HuH-7.5 (cell line): ENCODE measurements around the gene RASA3.
"Not testable (repeated sequence)": the region's sequence is repeated elsewhere in the genome, so short reads cannot be mapped to it uniquely, and the experiment has no call there.

Experiments
- DNase-seq: peaks from one replicate; pipeline ENCODE4 v3.0.0; 2011; ENCODE audit warnings: low spot score

Gene RASA3

DNA sequence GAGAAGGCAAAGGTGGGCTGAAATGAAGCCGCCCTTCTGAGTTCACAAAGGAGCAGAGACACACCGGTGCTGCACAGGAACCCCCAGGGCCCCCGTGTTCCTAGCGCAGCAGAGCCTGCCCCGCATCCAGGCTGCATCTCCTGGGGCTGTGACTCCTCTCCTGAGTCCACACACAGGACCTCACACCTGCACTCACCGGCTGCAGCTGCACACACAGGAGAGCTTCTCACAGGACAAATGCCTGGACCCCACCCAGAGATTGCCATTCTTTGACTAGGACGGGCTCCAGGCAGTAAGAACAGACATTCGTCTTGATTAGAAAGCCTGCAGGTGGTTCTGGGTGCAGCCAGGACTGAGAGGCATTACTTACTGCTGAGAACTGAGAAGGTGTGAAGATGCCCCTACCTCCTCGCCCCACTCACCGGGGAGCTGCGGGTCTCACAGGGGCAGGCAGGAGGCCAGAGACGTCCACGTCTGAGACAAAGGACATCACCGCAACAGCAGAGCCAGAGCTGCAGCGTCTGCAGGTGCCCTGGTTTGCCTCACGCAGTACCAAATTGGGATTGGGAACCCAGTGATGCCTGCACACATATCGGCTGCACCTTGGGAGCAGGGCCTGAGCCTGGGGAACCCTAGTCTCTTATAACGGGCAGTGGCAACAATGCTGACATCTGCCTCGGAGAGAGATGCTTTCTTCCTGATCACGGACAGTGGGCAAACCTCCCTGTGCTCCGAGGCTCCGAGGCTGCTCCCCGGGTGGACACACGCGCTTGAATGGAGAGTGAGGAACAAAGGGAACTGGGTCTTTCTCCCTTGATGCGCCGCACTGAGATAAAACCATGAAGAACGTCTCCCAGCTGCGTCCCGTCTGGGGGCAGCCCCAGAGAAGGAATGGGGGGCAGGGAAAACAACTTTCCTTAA is 50.4 kb downstream of the RASA3 start:
- DNase-seq = no peak

- DNase-seq = no peak
Measured at GRCh38 chr13:114080739-114081561, 51.5 kb downstream of the RASA3 start.

DNA sequence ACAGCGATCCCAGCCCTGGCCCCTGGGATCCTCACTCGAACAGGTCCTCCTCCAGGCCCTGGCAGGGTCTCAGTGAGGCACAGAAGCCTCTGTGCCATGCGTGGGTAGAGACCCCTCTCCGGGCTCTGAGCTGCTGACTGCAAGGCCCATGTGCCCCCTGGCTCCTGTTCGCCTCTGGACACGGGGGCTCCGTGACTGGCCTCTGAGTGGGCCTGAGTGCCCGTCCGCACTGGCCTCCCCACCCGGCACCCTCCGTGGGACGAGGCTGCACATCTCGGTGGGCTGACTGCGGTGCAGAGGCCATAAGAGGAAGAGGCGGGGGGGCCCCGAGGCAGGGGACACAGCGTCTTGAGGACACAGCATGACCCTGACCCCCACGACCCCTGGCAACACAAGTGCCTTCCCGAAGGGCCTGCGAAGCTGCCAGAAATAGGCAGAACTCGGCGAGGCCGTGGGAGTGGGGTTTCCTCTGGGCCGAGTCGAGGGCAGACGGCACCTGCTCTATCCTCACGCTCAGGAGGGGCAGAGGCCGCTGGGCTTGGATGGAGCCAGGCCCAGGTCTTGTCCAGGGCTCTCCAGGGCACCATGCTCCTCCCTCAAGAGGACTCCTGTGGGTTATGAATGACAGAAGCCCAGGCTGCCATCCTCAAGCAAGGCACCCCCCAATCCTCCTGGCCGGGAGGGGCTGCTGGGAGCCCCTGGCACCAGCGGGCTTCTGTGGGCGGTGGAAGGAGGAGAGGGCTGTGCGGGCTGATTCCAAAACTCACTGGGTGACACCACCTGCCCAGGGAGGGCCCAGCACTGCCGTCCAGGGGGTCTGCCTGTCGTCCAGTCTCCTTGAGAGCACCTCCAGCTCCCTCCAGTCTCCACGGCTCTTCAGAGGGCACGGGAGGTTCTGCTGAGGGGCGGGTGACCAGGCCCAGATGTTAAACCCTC is 52.6 kb downstream of the RASA3 start:
- no peak for DNase-seq

DNA sequence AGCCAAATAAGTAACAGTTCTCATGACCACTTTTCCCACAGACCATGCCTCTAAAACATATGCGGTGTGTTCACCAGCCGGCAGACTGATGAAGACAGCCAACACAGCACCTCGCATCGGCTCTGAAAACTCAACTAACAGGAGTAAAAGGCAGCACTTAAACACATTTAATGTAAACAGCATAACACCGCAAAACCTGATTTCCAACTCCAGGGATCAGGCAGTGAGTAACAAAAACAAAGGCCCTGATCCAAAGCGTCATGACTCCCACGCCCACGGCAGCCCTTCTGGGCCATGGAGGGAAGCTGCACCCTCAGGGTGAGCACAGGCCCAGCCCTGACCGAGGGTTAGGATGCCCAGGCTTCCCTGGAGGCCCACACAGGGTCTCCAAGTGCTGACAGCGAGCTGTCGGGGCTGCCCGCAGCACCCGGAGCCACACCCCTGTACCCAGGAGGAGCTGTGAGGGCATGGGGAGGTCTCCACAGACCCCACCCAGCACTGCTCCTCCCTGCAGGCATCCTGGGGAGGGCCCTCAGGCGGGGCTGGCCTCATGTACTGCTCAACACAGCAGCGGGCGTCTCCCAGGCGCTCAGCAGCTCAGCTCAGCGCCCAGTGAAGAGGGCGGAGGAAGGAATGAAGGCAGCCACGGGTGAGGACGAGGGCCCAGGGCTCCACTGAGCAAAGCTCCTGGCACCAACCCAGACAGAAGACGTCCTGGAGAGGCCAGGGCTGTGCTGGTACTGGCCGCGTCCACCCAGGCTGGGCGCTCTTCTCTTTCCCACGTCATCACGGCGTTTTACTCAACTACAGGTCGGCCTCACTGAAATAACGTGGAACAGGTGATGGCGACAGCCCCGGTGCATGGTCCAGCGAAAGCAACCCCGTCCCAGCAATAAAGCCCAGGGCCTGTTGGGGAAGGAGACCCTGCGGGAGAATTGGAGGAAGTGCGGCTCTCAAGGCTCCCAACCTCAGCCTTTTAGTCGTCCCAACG is 53.7 kb downstream of the RASA3 start:
- no peak for DNase-seq

DNA sequence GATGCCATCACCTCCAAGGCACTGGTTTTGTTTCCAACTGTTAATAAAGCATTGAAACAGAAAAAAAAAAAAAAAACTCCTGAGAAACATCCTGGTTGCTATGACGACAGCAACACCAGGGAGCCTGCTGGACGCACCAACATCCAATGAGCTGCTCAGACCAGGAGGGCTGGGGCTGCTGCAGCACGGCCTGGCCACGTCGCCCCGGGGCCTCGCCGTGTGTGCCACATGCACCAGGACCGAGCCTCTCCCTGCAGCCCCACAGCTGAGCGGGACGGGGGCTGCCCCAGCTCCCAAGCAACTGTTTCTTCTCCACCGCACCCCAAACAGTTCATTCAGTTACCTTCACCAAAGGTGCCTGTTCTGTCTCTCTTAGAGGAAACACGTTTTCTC is 54.5 kb downstream of the RASA3 start:
- DNase-seq = no peak

GRCh38 chr13:114077099-114077932 is 55.1 kb downstream of the RASA3 start:
- DNase-seq = no peak

DNA sequence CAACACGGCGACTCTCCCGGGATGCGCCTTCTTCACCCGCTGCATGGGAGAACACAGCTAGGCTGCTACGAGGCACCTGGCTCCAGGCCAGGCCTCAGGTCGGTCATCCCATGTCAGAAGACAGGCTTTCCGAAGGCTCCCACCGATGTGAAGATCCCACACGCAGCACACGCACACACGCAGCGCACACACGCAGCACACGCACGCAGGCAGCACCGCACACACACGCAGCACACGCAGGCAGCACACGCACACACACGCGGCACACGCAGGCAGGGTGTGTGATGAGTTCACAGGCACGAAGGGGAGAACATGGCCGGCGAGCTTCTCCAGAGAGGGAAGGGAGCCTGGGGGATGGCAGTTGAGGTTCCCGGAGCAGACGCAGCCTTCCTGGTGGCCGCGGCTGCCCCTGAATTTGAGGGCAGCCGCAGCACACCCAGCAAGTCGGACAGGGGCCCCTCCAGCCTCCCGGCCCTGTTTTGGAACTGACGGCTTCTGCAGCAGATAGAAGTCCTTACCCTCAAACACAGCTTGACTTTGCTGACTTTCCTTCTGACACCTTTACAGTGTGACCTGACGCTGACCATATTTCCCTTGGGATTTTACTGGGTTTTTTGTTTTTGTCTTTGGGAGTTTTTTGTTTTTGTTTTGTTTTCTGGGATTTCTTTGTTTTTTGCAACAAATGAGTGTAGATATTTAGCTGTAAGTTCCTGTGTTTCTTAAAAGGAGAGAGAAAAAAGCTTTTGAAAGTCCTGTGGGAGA is 55.9 kb downstream of the RASA3 start:
- no peak for DNase-seq

GRCh38 chr13:114075811-114076210 is 56.6 kb downstream of the RASA3 start:
- not testable (repeated sequence) for DNase-seq

DNA sequence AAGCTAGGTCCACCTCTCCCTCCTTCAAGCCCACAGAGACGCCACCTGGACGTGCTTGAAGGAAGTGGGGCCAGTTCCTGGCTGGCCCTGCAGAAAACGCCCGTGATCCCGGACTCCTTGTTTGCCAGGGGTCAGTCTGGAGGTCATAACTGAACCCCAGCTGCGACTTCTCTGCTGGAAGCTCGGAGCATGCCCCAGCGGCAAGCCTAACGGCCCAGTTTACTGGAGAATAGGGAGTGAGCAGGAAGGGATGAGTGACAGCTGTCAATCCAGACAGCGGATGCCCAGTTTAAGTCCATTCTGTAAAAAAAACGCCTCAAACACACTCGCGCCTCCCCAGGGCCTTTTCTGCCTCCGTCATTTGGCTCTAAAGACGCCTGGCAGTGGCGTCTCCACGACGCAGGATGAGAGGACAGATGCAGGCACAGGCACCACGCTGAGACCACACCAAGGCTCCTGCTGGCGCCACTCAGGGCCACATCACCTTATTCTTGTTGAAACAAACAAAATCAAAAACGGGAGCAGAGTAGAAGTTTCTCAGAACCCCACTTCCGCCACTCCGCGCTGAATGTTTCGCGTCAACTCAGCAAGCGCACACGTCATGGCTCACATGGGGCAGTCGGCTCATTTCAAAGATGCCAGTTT is 57.6 kb downstream of the RASA3 start:
- no peak for DNase-seq

DNA sequence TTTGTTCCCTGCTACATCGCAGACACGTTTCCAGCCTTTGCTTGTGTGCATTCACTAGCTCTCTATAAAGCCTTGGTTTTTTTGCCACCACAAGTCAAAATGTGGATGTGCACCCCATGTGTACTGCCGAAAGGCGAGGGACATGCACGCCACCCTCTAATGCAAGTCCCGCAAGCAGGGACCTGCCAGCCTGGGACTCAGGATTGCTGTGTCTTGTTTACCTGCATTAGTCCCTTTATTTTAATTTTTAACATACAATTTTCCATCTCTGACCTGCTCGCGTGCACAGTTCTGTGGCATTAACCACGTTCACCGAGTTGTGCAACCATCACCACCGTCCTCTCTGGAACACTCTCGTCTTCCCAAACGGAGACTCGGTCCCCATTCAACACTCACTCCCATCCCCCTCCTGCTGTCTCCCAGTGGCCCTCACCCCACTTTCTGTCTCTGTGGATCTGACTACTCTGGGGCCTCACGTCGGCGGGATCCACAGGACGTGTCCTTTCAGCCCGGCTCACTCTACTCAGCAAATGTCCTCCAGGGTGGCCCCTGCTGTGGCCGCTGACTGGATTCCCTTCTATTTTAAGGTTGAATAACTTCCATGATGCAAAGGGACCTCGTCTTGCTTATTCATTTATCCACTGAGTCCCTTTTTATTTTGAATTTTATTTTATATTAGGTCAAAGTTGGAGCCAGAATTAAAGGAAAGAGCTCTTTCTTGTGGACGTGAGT is 58.4 kb downstream of the RASA3 start:
- DNase-seq = no peak

- DNase-seq = no peak
Measured at GRCh38 chr13:114072421-114072820, 60.0 kb downstream of the RASA3 start.

DNA sequence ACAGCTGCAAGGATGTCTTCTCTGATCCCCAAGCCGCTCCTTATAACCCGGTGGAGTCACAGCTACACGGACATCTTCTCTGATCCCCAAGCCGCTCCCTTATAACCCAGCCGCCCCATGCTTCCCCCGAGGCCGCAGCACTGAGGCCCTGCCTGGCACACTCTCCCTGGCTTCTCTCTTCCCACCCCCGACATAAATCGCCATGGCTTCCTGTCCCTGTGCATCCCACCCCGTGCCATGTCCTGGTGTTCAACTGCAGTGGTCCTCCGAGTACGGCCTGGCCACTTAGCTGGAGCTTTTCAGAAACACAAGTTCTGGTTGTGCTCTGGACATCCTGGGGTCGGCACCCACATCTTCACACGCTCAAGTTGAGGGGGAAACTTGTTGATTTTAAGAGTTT is 60.4 kb downstream of the RASA3 start:
- DNase-seq = no peak

DNA sequence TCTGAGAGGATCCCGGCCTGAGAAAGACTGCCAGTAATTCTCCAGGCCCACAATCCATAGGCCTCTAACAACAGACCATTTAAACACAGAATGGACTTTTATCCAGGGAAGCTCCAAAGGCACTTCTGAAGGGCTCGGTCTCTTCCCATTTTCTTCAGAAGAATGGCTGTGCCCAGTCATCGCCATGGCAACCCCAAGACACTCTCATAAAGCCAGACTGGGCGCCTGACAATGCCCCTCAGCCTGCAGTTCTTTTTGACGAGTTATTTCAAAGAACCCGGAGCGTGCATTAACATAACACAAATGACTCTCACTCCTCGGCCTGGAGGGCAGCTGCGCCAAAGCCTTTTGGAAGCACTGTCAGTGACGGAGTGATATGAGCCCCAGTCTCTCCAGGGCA is 61.0 kb downstream of the RASA3 start:
- DNase-seq = no peak

- no peak for DNase-seq
Measured at GRCh38 chr13:114070098-114070799, 62.2 kb downstream of the RASA3 start.

- DNase-seq = no peak
Measured at GRCh38 chr13:114069376-114070097, 62.9 kb downstream of the RASA3 start.

DNA sequence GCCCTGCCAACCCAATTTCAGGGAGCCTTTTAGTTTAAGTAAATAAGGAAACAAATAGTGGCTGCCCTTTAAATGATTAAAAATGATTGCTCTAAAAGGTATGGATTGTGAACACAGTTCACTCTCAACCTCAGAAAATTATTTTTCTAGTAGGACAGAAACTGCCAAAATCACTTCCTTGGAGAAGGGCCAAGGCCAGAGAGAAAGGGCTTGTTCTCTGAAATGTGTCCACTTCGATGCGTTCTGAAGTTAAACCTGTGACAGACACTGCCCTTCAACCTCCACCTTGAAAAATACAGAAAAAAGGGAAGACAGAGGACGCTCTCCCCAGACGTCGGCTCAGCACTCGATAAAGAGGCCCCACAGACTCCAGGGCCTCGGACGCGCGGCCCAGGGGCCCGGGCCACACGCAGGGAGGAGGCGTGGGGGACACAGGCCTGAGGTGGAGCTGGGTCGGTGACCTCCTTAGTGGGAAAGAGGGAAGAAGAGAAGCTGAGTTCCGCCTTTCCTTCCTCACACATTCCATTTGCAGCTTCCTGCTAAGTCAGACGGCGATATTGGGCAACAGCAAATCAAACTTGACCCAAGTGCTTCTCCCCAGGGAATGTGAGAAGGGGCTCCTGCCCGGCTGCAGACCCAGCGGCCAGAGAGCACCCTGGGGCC is 63.6 kb downstream of the RASA3 start:
- no peak for DNase-seq
